Stimulated activated CD4-positive, alpha-beta T cell treated with anti-CD3 and anti-CD28 coated beads, Interleukin-12 subunit alpha, Interleukin-12 subunit beta, amount 100 ng/mL, for 4 hours (primary cell): ENCODE measurements around the gene DOCK11.
"Not testable (repeated sequence)": the region's sequence is repeated elsewhere in the genome, so short reads cannot be mapped to it uniquely, and the experiment has no call there.

Source experiments
- DNase-seq: peaks from one replicate; pipeline ENCODE4 v3.0.0-alpha.2; 2020

Gene DOCK11

DNA sequence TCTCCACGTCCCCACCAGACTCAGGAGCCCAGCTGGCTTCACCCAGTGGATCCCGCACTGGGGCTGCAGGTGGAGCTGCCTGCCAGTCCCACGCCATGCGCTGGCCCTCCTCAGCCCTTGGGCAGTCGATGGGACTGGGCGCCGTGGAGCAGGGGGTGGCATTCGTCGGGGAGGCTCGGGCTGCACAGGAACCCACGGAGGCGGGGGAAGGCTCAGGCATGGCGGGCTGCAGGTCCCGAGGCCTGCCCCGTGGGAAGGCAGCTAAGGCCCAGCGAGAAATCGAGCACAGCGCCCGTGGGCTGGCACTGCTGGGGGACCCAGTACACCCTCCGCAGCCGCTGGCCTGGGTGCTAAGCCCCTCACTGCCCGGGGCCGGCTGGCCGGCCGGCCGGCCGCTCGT is 221.2 kb downstream of the DOCK11 start:
- not testable (repeated sequence) for DNase-seq

DNA sequence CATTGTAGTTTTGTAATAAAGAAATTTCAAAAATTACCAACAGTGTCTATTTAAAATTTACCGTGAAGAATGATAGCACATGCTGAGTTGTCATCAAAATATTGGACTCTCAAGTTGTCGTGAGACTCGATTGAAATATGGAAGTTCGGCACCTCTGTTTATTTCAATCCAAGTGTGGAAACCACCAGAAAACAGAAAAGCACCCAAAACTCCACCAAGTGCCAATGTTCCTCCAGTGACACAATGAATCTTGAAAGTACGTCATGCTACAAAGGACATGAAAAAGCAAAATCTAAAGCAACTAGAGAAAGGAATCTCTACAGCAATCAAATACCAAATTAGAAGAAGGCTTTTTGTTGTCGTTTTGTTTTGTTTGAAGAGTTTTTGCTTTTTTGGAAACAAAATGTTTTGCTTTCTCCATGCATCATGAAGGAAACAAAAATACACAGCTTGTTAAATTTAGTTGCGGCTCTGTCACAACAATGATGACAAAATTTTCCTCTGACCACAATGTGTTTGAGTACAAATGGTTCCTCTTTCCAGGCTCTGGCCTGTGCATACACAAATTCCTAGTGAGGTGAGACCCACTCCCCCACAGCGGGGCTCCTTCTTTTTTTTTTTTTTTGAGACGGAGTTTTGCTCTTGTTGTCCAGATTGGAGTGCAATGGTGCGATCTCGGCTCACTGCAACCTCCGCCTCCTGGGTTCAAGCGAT is 222.2 kb downstream of the DOCK11 start:
- DNase-seq, result no peak

DNA sequence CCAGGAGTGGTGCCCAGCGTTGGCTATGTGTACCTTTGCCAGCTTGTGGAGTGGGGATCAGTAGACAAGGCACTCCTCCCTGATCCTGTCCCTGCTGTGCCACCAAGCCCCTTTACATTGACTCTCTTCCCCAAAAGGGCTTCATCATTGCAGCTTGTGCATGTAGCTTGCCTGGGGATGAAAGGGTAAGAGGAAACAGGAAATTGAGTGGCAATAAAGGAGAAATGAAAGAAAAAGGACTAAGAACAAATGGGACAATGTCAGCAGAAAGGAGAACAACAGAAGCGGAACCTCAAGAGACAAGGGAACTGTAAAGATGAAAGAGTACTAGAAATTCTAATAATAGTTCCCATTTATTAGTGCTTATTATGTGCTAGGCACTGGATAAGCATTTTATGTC is 223.1 kb downstream of the DOCK11 start:
- no peak for DNase-seq

DNA sequence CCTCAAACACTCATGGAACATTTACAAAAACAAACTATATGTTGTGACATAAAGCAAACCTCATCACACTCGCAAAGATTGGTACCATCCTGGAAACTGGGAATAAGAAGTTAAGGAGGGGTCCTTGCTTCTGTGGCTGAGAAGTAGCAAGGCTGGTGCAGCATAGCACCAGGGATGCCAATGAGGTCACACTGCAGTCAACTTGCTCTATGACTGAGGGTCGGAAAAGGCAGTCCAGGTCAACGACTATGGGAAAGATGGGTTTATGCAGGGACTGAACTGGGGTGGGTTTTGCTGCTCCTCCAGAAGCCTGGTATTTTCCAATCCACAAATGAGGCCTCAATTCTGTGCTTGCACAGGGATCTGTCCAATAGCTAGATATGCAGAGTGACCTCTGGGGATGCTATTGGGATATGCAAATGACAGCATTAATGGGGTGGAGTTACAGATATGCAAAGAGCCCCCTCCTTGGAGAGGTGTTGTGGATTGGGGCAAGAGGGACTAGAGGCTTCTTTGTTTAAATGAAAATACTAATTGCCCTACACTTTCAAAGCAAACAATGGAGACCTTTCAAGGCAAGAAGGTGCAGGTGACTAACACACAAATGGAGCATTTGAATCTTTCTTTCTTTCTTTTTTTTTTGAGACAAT is 224.6 kb downstream of the DOCK11 start:
- DNase-seq, result no peak

DNA sequence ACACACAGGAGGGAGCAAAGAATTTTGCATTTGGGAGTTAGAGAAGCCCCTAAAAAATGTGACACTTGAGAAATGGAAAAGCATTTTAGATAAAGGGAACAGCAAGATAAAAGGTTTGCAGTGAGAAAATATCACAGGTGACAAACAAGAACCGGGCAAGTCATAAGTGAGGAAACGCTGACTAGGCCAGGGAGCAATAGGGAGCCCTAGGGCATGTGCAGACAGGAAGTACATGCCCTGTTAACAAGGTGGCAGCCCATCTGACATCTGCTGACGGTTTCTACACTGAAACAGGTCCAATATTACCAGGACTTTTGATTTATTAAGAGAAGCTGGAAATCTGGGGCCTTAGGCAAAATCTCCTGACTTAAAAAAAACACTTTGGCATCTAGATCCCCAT is 227.8 kb downstream of the DOCK11 start:
- DNase-seq, result no peak

DNA sequence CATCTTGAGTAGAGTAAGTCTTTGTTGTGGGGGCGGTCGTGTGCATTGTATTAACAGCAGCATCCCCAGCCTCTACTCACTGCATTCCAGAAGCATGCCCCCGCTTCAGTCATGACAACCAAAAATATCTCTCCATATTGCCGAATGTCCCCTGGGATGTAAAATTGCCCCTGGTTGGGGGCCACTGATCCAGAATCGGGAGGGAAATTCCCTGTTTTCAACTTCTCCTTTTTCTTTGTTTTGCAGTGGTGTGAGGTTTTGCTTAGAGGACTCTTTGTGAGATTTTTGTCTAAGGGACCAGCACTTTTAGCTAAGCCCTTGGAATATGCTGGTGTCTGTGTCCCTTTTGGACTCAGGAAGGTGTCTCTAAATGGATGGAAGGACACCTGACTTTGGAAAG is 228.8 kb downstream of the DOCK11 start:
- DNase-seq, result no peak

DNA sequence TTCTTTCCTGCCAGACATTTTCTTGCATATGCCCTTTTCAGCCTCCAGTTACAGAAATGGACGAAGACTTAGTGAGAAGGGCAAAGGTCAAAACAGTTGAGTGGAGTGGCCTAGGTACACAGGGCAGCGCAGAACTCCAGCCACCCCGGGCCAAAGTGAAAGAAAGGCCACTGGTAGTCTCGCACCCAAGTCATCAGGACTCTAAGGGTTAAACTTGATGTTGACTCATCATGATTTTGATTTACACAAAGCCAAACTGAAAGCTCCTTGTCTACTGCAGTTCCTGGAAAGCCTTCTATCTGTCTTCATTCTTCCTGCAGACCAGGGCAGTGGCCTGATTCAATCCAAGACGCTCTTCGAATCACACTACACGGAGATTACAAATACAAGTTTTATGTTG is 229.2 kb downstream of the DOCK11 start:
- no peak for DNase-seq

DNA sequence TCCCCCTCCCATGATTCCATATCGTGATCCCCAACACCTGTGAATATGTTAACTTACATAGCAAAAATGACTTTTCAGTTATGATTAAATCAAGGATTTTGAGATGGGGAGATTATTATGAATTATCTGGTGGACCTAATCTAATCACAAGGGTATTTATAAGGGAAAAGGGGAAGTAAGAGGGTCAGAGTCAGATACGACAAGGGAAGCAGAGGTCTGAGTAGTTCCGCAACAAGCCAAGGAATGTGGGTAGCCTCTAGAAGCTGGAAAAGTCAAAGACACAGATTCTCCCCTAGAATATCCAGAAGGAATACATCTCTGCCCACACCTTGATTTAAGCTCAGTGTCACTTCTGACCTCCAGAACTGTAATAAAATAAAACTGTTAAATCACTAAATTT is 230.8 kb downstream of the DOCK11 start:
- no peak for DNase-seq

DNA sequence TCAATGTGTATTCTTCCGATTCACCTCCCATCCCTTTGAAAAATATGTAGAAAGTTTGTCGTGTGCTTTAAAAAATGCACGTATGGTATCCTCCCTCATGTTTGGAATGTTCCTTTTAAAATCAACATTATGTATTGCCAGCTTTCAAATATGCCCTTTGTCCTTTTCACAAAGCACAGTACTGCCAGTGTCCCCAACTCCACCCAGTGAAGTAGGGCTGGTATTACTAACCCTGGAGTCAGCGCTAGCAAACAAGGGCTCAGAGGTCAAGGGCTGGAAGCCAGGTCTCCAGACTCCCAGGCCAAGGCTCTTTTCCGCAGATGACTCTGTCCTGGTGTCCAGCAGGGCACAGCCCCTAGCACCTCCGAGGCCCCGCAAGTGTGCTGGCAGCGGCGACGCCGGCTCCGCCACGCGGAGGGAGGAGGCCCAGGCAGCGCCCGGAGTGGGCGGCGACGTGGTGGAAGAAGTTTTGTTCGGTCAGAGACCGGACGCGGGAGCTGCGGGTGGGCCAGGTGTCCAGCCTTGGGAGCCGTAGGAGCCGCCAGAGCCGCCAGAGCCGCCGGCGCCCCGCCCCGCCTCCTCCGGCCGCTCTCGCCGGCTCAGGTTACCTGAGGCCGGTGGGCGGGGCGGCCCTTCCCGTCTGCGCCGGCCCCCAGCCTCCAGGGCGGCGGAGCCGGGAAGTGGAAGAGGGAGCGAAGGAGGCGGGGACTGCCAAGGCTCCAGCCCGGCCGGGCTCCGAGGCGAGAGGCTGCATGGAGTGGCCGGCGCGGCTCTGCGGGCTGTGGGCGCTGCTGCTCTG is 231.5 kb downstream of the DOCK11 start, which contains the start of gene IL13RA1:
Gene IL13RA1 (plus strand): TSS at position 720 of the 799 bp plus-strand sequence. CDS start 33 bp downstream, at position 753.
- DNase-seq, result peak; percentile 8

DNA sequence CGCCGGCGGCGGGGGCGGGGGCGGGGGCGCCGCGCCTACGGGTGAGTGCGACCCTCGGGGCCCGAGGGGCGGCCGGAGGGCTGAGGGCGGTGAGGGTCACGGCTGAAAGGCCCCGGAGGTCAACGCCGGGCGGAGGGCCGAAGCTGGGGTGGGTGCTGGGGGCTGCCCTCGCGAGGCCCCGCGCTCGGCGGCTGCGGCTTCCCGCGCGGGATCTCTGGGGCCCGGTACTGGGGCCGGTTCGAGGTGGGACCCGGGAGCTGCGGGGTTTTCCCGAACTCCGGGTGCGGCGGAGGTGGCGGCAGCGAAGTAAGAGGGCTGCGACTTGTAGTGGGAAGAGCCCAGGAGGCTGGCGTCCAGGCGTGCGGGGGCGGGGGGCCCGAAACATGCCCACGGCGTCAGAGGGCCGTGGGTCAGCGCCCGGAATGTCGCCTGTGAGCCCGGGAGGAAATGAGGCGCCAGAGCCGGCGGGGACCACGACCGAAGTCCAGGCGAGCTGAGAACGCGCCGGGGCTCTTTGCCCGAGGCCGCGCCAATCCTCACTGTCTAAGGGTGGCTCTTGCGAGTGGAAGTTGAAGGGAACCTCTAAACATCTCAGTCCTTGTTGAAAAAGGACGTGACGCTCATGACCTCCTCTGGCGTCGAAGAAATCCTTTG is 232.2 kb downstream of the DOCK11 start:
- no peak for DNase-seq

DNA sequence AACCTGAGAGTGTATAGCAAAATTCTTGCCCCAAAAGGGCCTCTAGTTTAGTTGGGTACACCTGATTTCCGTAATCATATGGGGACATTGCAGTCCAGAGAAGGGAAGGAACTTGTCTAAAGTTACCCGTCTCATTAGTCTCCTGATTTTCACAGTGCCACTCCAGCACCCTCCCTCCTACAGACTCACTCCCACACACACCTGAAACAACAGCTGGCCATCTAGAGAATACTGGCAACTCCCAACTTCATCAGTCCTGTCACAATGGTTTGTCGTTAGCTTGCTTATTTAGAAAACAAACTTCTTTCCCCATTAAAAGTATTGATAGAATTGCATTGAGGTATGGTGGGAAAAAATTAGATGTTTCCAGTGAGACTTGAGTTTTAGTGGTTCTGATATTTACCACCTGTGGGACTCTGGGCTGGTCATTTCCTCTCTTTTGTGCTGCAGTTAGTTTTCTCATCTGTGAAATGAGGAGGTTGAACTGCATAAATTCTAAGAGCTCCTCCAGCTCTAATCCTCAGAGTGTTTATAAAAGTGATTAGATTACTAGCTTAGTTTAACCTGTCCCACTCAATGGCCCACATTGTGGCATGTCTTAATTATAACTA is 233.5 kb downstream of the DOCK11 start:
- DNase-seq, result no peak

DNA sequence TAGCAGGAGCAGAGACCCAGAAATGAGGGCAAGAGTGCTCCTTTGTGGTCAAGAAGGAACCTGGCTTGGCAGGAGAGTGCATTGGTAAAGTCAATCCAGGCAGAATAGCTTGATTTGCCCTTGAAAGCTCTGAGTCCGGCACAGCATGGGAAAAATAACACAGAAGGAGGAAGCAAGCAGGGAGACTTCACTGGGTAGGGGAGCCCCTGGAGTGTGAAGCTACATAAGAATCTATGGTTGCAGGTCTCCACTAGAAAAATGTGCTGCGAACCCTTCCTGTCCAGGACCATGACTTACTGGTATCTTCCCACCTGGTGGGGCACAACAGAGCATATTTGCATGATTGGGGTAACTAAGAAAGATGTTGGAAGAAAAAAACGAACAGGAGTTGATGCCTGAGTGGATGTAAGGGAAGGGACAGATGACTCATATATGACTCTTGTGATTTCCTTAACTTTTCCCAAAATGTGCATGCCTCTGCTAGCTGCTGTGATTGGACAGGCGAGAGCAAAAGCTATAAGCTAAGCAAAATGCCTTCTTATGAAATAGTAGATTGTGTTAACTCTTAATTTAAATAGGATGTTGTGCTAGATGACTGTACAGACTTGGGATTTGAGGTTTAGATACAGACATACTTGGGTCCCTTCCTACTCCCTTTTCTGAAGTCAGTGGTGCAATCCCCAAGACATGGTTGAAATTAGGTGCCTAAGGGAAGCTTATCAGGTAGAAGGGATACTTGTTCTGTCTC is 235.1 kb downstream of the DOCK11 start:
- no peak for DNase-seq

DNA sequence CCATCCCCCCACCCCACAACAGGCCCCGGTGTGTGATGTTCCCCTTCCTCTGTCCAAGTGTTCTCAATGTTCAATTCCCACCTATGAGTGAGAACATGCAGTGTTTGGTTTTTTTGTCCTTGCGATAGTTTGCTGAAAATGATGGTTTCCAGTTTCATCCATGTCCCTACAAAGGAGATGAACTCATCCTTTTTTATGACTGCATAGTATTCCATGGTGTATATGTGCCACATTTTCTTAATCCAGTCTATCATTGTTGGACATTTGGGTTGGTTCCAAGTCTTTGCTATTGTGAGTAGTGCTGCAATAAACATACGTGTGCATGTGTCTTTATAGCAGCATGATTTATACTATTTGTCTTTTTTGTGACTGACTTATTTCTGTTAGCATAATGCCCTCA is 236.9 kb downstream of the DOCK11 start:
- DNase-seq, result not testable (repeated sequence)

DNA sequence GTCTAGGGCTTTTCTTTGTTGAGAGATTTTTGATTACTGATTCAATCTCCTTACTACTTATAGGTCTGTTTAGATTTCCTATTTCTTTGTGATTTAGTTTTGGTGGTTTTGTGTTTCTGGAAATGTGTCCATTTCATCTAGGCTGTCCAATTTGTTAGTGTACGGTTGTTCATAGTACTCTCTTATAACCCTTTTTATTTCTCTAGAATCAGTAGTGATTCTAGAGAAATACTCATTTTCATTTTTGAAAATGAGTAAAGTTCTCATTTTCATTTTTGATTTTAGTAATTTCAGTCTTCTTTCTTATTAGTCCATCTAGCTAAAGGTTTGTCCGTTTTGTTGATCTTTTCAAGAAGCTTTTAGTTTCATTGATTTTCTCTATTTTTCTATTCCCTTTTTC is 239.3 kb downstream of the DOCK11 start:
- DNase-seq, result no peak
